ENCODE measurements around the gene TNIP2.

DNA sequence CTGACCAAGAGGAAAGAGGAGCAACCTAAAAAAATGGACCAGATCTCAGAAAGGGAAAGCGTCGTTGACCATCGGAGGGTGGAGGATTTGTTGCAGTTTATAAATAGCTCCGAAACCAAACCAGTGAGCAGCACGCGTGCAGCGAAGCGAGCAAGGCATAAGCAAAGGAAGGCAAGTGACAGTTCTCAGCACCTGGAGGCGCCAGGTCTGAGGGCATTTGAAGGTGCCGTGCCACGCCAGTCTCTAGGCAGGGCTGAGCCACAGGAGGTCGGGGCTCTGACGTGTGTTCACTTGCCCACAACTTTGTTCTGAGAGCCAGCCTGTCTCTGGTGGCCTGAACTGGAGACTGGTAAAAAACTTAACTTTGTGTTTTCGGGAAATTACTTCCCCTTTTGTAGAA is 59.7 kb downstream of the TNIP2 start:
- TF ChIP-seq, protein P1, sequence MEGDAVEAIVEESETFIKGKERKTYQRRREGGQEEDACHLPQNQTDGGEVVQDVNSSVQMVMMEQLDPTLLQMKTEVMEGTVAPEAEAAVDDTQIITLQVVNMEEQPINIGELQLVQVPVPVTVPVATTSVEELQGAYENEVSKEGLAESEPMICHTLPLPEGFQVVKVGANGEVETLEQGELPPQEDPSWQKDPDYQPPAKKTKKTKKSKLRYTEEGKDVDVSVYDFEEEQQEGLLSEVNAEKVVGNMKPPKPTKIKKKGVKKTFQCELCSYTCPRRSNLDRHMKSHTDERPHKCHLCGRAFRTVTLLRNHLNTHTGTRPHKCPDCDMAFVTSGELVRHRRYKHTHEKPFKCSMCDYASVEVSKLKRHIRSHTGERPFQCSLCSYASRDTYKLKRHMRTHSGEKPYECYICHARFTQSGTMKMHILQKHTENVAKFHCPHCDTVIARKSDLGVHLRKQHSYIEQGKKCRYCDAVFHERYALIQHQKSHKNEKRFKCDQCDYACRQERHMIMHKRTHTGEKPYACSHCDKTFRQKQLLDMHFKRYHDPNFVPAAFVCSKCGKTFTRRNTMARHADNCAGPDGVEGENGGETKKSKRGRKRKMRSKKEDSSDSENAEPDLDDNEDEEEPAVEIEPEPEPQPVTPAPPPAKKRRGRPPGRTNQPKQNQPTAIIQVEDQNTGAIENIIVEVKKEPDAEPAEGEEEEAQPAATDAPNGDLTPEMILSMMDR (IDR thresholded peaks at IDR 0.05) = no peak
- TF ChIP-seq POLR2A (IDR thresholded peaks at IDR 0.05) = no peak
